ENCODE results near the gene SPACA7. TPM values are rescaled to one million over a fixed set of nuclear protein-coding genes. Genes with fewer than 3 reads are reported as not detected.

The SPACA7 gene
- polyA plus RNA-seq, 1 donor from 2014 or later = not detected

- no peak overlapping the region for H2AFZ ChIP-seq (ENCODE audit: low read depth, low read length)
- H3K79me2 ChIP-seq (replicated peaks; ENCODE audit: insufficient read depth, low read length) = no peaks in the 10 kb centered on the region
- H3K36me3 ChIP-seq (ENCODE audit: insufficient read depth, low read length) = no peaks in the 10 kb centered on the region
- H4K20me1 ChIP-seq (ENCODE audit: insufficient read depth) = no peaks in the 10 kb centered on the region
- no peaks in the 10 kb centered on the region for H3K9me2 ChIP-seq (ENCODE audit: insufficient read depth, low read length)
- no peaks in the 10 kb centered on the region for H3K27me3 ChIP-seq (ENCODE audit: insufficient read depth, low read depth, low read length)
- no peak overlapping the region for H3K27ac ChIP-seq (ENCODE audit: low read length)
- H3K9ac ChIP-seq (ENCODE audit: low read length) = no peak overlapping the region
- no peak overlapping the region for H3K4me2 ChIP-seq (ENCODE audit: low read length)
- TF ChIP-seq RAD21 (conservative IDR thresholded peaks at IDR 0.05) (no peak), TAF1 (IDR thresholded peaks at IDR 0.05; ENCODE audit: low read depth) (no peak), EZH2 (IDR thresholded peaks at IDR 0.05; ENCODE audit: borderline replicate concordance, insufficient read depth, low read length, poor library complexity, severe bottlenecking) (no peak), SMC3 (conservative IDR thresholded peaks at IDR 0.05; ENCODE audit: poor library complexity) (no peak), POLR2AphosphoS5 (IDR thresholded peaks at IDR 0.05) (no peak), MXI1 (conservative IDR thresholded peaks at IDR 0.05; ENCODE audit: poor library complexity, severe bottlenecking) (no peak), CTCF (IDR thresholded peaks at IDR 0.05; ENCODE audit: poor library complexity, severe bottlenecking) (no peak), EP300 (conservative IDR thresholded peaks at IDR 0.05; ENCODE audit: poor library complexity, severe bottlenecking) (no peak)
- TF ChIP-seq, protein P1, sequence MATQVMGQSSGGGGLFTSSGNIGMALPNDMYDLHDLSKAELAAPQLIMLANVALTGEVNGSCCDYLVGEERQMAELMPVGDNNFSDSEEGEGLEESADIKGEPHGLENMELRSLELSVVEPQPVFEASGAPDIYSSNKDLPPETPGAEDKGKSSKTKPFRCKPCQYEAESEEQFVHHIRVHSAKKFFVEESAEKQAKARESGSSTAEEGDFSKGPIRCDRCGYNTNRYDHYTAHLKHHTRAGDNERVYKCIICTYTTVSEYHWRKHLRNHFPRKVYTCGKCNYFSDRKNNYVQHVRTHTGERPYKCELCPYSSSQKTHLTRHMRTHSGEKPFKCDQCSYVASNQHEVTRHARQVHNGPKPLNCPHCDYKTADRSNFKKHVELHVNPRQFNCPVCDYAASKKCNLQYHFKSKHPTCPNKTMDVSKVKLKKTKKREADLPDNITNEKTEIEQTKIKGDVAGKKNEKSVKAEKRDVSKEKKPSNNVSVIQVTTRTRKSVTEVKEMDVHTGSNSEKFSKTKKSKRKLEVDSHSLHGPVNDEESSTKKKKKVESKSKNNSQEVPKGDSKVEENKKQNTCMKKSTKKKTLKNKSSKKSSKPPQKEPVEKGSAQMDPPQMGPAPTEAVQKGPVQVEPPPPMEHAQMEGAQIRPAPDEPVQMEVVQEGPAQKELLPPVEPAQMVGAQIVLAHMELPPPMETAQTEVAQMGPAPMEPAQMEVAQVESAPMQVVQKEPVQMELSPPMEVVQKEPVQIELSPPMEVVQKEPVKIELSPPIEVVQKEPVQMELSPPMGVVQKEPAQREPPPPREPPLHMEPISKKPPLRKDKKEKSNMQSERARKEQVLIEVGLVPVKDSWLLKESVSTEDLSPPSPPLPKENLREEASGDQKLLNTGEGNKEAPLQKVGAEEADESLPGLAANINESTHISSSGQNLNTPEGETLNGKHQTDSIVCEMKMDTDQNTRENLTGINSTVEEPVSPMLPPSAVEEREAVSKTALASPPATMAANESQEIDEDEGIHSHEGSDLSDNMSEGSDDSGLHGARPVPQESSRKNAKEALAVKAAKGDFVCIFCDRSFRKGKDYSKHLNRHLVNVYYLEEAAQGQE (IDR thresholded peaks at IDR 0.05; ENCODE audit: borderline replicate concordance) = no peak
- no peaks in the 10 kb centered on the region for H3F3A ChIP-seq (ENCODE audit: insufficient read depth, low read length, poor library complexity, severe bottlenecking)
- H3K9me3 ChIP-seq (ENCODE audit: low read length) = no peaks in the 10 kb centered on the region
- no peak overlapping the region for H3K4me3 ChIP-seq (ENCODE audit: low read length)
Observed at GRCh38 chr13:112363867-112364528, 12.2 kb upstream of the SPACA7 start.

GRCh38 chr13:112366907-112367646 is 9.1 kb upstream of the SPACA7 start:
- Histone ChIP-seq H3K9ac (ENCODE audit: low read length) (no peak overlapping the region), H3K79me2 (replicated peaks; ENCODE audit: insufficient read depth, low read length) (no peaks in the 10 kb centered on the region), H3K4me3 (ENCODE audit: low read length) (no peak overlapping the region), H2AFZ (ENCODE audit: low read depth, low read length) (no peak overlapping the region), H3K9me3 (ENCODE audit: low read length) (no peaks in the 10 kb centered on the region), H3K27ac (ENCODE audit: low read length) (no peak overlapping the region), H3K4me2 (ENCODE audit: low read length) (no peak overlapping the region), H3K9me2 (ENCODE audit: insufficient read depth, low read length) (no peaks in the 10 kb centered on the region), H3F3A (ENCODE audit: insufficient read depth, low read length, poor library complexity, severe bottlenecking) (no peaks in the 10 kb centered on the region), H3K36me3 (ENCODE audit: insufficient read depth, low read length) (no peaks in the 10 kb centered on the region), H4K20me1 (ENCODE audit: insufficient read depth) (no peaks in the 10 kb centered on the region), H3K27me3 (ENCODE audit: insufficient read depth, low read depth, low read length) (no peaks in the 10 kb centered on the region)
- TF ChIP-seq EP300 (conservative IDR thresholded peaks at IDR 0.05; ENCODE audit: poor library complexity, severe bottlenecking) = no peak
- no peak for TF ChIP-seq POLR2AphosphoS5 (IDR thresholded peaks at IDR 0.05)
- no peak for TF ChIP-seq RAD21 (conservative IDR thresholded peaks at IDR 0.05)
- TF ChIP-seq CTCF (IDR thresholded peaks at IDR 0.05; ENCODE audit: poor library complexity, severe bottlenecking) = no peak
- TF ChIP-seq EZH2 (IDR thresholded peaks at IDR 0.05; ENCODE audit: borderline replicate concordance, insufficient read depth, low read length, poor library complexity, severe bottlenecking) = no peak
- TF ChIP-seq TAF1 (IDR thresholded peaks at IDR 0.05; ENCODE audit: low read depth) = no peak
- TF ChIP-seq, protein P1 (IDR thresholded peaks at IDR 0.05; ENCODE audit: borderline replicate concordance) = no peak
- TF ChIP-seq SMC3 (conservative IDR thresholded peaks at IDR 0.05; ENCODE audit: poor library complexity) = no peak
- TF ChIP-seq MXI1 (conservative IDR thresholded peaks at IDR 0.05; ENCODE audit: poor library complexity, severe bottlenecking) = no peak
